ENCODE results near the gene ZNRF1. TPM values are rescaled to one million over a fixed set of nuclear protein-coding genes. Genes with fewer than 3 reads are reported as not detected.

ZNRF1 gene
- total RNA-seq, 1 experiment from 2014 or later: 52.3 TPM

DNA sequence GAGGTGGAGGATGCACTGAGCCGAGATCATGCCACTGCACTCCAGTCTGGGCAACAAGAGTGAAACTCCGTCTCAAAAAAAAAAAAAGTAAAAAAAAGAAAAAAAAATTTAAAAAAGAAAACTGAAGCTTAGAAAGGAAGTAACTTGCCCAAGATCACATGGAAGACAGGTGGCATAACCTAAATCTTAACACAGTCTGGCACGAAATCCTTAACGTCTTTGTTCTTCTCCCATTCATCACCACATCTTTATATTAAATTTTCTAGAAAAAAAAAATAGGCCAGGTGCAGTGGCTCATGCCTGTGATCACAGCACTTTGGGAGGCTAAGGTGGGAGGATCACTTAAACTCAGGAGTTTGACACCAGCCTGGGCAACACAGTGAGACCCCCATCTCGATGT is 23.2 kb upstream of the ZNRF1 start:
- H3K4me1 ChIP-seq (ENCODE audit: control insufficient read depth, insufficient read depth, low read length): no peaks in the 10 kb centered on the region
- no peak for TF ChIP-seq SIN3A (IDR thresholded peaks at IDR 0.05; ENCODE audit: borderline replicate concordance, insufficient read depth, low read depth, low read length)
- TF ChIP-seq TCF7L2 (IDR thresholded peaks at IDR 0.05; ENCODE audit: low read depth, low read length): no peak
- no peak for TF ChIP-seq REST (IDR thresholded peaks at IDR 0.05; ENCODE audit: insufficient read depth in 1 of 2, low read depth in 2 of 2, low read length in 1 of 2)
- TF ChIP-seq POLR2AphosphoS5 (IDR thresholded peaks at IDR 0.05; ENCODE audit: low read depth, low read length): no peak
- no peak for TF ChIP-seq CTCF (IDR thresholded peaks at IDR 0.05)
- BruUV-seq (replicated peaks): no TSS peak
- no peaks in the 10 kb centered on the region for H3K36me3 ChIP-seq (ENCODE audit: control insufficient read depth, insufficient read depth, low read length)
- no peak overlapping the region for H3K27ac ChIP-seq (ENCODE audit: low read length)
- no peaks in the 10 kb centered on the region for H3K27me3 ChIP-seq (ENCODE audit: control insufficient read depth, insufficient read depth, low read length)
- CTCF ChIA-PET: no interaction called here
- DNase-seq (ENCODE audit: low read depth, low spot score) (no peak), ATAC-seq (no peak)
- no peak overlapping the region for H3K4me3 ChIP-seq (ENCODE audit: low read depth in 2 of 2, low read length in 2 of 2)
- no peaks in the 10 kb centered on the region for H3K9me3 ChIP-seq (ENCODE audit: control insufficient read depth, insufficient read depth, low read depth, low read length)
- intact Hi-C loops (cut with micrococcal nuclease; ENCODE audit: unreplicated experiment) (no loop called here), in situ Hi-C loops (cut with HindIII; ENCODE audit: low pct_unique_long_range_greater_than_20kb, low sequenced_read_pairs) (no loop called here)
- POLR2A ChIA-PET: no interaction called here

- TF ChIP-seq SIN3A (IDR thresholded peaks at IDR 0.05; ENCODE audit: borderline replicate concordance, insufficient read depth, low read depth, low read length) (no peak), TCF7L2 (IDR thresholded peaks at IDR 0.05; ENCODE audit: low read depth, low read length) (no peak), REST (IDR thresholded peaks at IDR 0.05; ENCODE audit: insufficient read depth in 1 of 2, low read depth in 2 of 2, low read length in 1 of 2) (no peak), POLR2AphosphoS5 (IDR thresholded peaks at IDR 0.05; ENCODE audit: low read depth, low read length) (no peak), CTCF (IDR thresholded peaks at IDR 0.05) (no peak)
- CTCF ChIA-PET: no interaction called here
- Histone ChIP-seq H3K36me3 (ENCODE audit: control insufficient read depth, insufficient read depth, low read length) (no peaks in the 10 kb centered on the region; the same call in 1 of the 2 replicates), H3K27ac (ENCODE audit: low read length) (no peak overlapping the region), H3K4me3 (ENCODE audit: low read depth in 2 of 2, low read length in 2 of 2) (no peak overlapping the region), H3K27me3 (ENCODE audit: control insufficient read depth, insufficient read depth, low read length) (no peaks in the 10 kb centered on the region), H3K4me1 (ENCODE audit: control insufficient read depth, insufficient read depth, low read length) (no peaks in the 10 kb centered on the region), H3K9me3 (ENCODE audit: control insufficient read depth, insufficient read depth, low read depth, low read length) (no peaks in the 10 kb centered on the region)
- no TSS peak for BruUV-seq (replicated peaks)
- in situ Hi-C loops (cut with HindIII; ENCODE audit: low pct_unique_long_range_greater_than_20kb, low sequenced_read_pairs): no loop called here
- POLR2A ChIA-PET: no interaction called here
- no peak for ATAC-seq
- no peak for DNase-seq (ENCODE audit: low read depth, low spot score)
- intact Hi-C loops (cut with micrococcal nuclease; ENCODE audit: unreplicated experiment): no loop called here
Observed at GRCh38 chr16:74982256-74982655, 16.6 kb upstream of the ZNRF1 start.
